ENCODE data around the gene CDC42EP2. TPM values are rescaled to one million over a fixed set of nuclear protein-coding genes. Genes with fewer than 3 reads are reported as not detected.

Gene CDC42EP2
- total RNA-seq, 1 experiment from 2014 or later: 43.2 TPM

DNA sequence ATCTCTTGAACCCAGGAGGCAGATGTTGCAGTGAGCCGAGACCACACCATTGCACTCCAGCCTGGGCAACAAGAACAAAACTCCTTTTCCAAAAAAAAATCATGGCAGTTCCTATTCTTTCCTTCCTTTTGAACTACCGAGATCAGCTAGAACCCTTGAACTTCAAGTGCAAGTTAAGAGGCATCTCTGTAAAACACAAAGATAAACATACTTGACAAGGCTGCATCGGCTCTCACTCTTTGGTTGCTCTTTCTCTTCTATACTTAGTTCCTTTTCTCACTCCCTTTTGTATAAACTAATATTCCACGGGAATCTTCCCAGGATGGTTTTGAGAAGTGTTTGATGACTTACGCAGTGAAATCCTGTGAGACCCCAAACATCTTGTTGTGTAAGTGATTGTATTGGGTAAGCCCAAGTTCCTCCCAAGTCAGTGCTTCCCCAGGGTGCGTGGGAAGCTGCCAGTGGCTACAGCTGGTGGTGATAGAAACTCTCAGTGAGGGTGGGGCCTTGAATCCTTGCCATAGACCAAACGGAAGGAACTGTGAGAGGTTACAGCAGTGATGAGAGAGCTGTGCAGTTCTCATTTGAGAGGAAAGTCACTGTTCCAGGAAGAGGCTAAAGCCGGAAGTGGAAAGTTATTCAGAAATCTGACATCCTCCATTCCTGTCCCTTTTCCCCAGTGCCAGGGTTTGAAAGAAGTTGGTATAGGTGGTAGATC is 24.1 kb upstream of the CDC42EP2 start:
- Mint-ChIP-seq H3K27me3 (ENCODE audit: unreplicated experiment) (no peaks in the 10 kb centered on the region), H3K36me3 (ENCODE audit: insufficient read depth, unreplicated experiment) (peaks cover 41% of the 10 kb centered on the region), H3K4me3 (ENCODE audit: low read depth, unreplicated experiment) (no peak overlapping the region), H3K9me3 (ENCODE audit: low read depth, unreplicated experiment) (no peaks in the 10 kb centered on the region), H3K27ac (ENCODE audit: unreplicated experiment) (no peak overlapping the region), H3K4me1 (ENCODE audit: low read depth, unreplicated experiment) (no peaks in the 10 kb centered on the region)
- BruUV-seq (replicated peaks): no TSS peak
- CTCF ChIA-PET: no interaction called here
- intact Hi-C loops (cut with micrococcal nuclease; ENCODE audit: unreplicated experiment): no loop called here
- no peak for TF ChIP-seq CTCF (IDR thresholded peaks at IDR 0.05; ENCODE audit: unreplicated experiment)
- no peak for DNase-seq

GRCh38 chr11:65291613-65292012 is 23.1 kb upstream of the CDC42EP2 start:
- Mint-ChIP-seq H3K27ac (ENCODE audit: unreplicated experiment) (no peak overlapping the region), H3K36me3 (ENCODE audit: insufficient read depth, unreplicated experiment) (peaks cover 41% of the 10 kb centered on the region), H3K4me3 (ENCODE audit: low read depth, unreplicated experiment) (no peak overlapping the region), H3K27me3 (ENCODE audit: unreplicated experiment) (no peaks in the 10 kb centered on the region), H3K4me1 (ENCODE audit: low read depth, unreplicated experiment) (no peaks in the 10 kb centered on the region), H3K9me3 (ENCODE audit: low read depth, unreplicated experiment) (no peaks in the 10 kb centered on the region)
- no TSS peak for BruUV-seq (replicated peaks)
- DNase-seq: no peak
- CTCF ChIA-PET: interaction anchor here (1.1 kb wide), 1 partner anchor 19 kb away, joined by 3 read pairs; no protein-coding TSS in a partner anchor
- intact Hi-C loops (cut with micrococcal nuclease; ENCODE audit: unreplicated experiment): no loop called here
- TF ChIP-seq CTCF (IDR thresholded peaks at IDR 0.05; ENCODE audit: unreplicated experiment): no peak

DNA sequence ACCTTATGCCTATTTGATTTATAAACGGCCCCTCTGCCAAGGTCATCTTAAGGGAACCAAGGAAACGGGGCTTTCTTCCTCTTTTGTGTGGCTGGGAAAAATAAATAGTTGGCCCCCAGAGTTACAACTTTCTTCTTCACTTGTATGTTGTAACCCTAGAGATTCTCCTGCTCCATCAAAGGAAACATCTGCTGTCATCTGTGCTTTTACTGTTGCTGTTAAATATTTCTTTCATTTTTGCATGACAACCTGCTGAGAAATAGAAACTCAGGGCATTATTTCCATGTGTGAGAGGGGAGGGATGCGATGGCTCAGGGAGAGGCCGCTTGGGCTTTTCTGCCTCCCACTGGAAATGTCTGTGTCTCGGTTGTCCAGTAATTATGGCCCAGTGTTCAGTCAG is 21.8 kb upstream of the CDC42EP2 start:
- Mint-ChIP-seq H3K9me3 (ENCODE audit: low read depth, unreplicated experiment) (no peaks in the 10 kb centered on the region), H3K4me3 (ENCODE audit: low read depth, unreplicated experiment) (no peak overlapping the region), H3K27me3 (ENCODE audit: unreplicated experiment) (no peaks in the 10 kb centered on the region), H3K4me1 (ENCODE audit: low read depth, unreplicated experiment) (no peaks in the 10 kb centered on the region), H3K36me3 (ENCODE audit: insufficient read depth, unreplicated experiment) (peaks cover 45% of the 10 kb centered on the region), H3K27ac (ENCODE audit: unreplicated experiment) (no peak overlapping the region)
- CTCF ChIA-PET: interaction anchor here (1.1 kb wide), 2 partner anchors 15 to 18 kb away, joined by 3 to 5 read pairs; no protein-coding TSS in a partner anchor
- BruUV-seq (replicated peaks): no TSS peak
- DNase-seq: no peak
- intact Hi-C loops (cut with micrococcal nuclease; ENCODE audit: unreplicated experiment): no loop called here
- TF ChIP-seq CTCF (IDR thresholded peaks at IDR 0.05; ENCODE audit: unreplicated experiment): no peak

DNA sequence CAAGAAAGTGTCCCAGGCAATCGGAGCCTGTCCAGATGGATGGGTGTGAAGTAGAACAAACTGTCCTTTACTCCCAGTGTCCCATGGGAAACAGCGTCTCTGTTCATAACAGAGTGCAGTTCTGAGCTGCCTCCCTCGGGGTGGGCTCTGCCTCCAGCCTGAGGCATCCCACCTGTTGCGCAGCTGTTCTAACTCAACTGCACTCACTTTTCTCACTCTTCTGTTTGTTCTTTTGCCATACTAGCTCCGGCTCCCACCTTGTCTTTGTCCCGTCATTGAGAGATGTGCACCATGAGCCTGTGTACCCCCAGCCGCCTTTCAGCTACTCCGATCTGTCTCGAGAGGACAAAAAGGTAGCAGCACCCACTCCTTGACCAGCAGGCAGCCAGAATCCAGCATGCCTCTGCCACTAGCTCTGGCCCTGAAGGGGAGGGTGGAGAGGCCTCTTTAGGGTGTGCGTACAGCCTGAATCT is 20.7 kb upstream of the CDC42EP2 start:
- no peaks in the 10 kb centered on the region for H3K4me1 Mint-ChIP-seq (ENCODE audit: low read depth, unreplicated experiment)
- H3K9me3 Mint-ChIP-seq (ENCODE audit: low read depth, unreplicated experiment): no peaks in the 10 kb centered on the region
- peaks cover 47% of the 10 kb centered on the region for H3K36me3 Mint-ChIP-seq (ENCODE audit: insufficient read depth, unreplicated experiment)
- H3K27me3 Mint-ChIP-seq (ENCODE audit: unreplicated experiment): no peaks in the 10 kb centered on the region
- H3K4me3 Mint-ChIP-seq (ENCODE audit: low read depth, unreplicated experiment): no peak overlapping the region
- intact Hi-C loops (cut with micrococcal nuclease; ENCODE audit: unreplicated experiment): no loop called here
- DNase-seq: no peak
- no TSS peak for BruUV-seq (replicated peaks)
- no peak overlapping the region for H3K27ac Mint-ChIP-seq (ENCODE audit: unreplicated experiment)
- TF ChIP-seq CTCF (IDR thresholded peaks at IDR 0.05; ENCODE audit: unreplicated experiment): no peak
- CTCF ChIA-PET: interaction anchor here (0.6 to 1.1 kb wide), 2 partner anchors 16 to 760 kb away, joined by 5 read pairs; no protein-coding TSS in a partner anchor

Measured in Calu3 (cell line).